ENCODE results near the gene DPP6.

DNA sequence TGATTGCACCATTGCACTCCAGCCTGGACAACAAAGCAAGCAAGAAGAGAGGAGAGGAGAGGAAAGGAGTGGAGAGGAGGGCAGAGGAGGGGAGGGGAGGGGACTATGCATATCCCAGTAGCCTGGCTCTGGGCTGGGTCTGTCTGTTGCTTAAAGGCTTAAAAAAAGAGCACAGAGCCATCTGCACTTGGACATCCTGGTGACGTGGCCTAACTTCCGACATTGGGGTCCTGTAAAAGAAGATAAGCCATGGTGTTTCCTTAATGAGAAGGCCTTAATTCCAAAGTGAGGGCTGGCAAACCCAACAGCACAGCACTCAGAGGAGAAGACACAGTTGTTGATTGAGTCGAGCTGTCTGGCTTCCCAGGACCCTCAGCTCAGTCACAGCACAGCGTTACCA, 598.1 kb downstream of the DPP6 start:
- TF ChIP-seq, protein P1, sequence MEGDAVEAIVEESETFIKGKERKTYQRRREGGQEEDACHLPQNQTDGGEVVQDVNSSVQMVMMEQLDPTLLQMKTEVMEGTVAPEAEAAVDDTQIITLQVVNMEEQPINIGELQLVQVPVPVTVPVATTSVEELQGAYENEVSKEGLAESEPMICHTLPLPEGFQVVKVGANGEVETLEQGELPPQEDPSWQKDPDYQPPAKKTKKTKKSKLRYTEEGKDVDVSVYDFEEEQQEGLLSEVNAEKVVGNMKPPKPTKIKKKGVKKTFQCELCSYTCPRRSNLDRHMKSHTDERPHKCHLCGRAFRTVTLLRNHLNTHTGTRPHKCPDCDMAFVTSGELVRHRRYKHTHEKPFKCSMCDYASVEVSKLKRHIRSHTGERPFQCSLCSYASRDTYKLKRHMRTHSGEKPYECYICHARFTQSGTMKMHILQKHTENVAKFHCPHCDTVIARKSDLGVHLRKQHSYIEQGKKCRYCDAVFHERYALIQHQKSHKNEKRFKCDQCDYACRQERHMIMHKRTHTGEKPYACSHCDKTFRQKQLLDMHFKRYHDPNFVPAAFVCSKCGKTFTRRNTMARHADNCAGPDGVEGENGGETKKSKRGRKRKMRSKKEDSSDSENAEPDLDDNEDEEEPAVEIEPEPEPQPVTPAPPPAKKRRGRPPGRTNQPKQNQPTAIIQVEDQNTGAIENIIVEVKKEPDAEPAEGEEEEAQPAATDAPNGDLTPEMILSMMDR (IDR thresholded peaks at IDR 0.05) = no peak
- TF ChIP-seq EZH2 (IDR thresholded peaks at IDR 0.05) = no peak

Data from neural progenitor cell (in vitro differentiated cells).